ENCODE measurements around the gene PXMP2. TPM values are rescaled to one million over a fixed set of nuclear protein-coding genes. Genes with fewer than 3 reads are reported as not detected.

PXMP2 gene
- total RNA-seq, 2 experiments from 2014 or later, result 58.1 to 103 TPM

DNA sequence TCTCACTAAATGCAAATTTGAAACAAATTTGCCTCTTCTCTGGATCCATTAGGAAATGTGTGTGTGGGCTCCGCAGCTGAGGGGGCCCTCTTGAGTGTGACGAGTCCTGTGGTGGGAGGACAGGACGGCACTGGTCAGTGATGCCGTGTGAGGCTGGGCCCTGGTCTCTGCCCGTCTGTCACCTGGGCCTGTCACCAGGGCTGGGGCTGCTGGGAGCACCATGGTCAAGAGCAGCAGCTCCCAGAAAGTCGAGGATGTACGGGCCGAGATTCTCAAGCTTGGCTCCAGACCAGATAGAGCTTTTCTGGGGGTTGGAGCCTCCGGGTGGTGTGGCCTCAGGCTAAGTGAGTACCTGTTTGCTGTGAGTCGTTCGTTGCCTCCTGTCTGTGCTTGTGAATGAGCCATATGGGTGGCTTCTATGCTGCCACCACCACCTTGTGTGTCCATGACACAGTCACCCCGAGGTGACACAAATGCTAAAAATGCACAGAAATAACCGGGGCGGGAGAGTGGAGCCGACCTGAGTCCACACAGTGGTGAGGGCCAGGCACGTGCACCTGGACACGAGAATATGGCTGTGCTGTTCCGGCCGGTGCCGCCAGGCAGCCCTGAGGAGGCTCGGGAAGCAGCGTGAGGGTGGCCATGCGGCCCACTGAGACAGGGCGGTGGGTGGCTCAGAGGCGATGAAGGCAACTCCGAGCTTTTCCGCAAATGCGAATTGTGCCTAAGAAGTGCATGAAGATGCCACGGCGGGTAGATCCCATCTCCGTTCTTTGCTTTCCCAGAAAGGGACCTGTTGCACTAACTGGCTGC lies 32.0 kb downstream of the PXMP2 start:
- H3K36me3 ChIP-seq (ENCODE audit: insufficient read depth, low read length), result peaks cover 90% of the 10 kb centered on the region
- H4K20me1 ChIP-seq (ENCODE audit: insufficient read depth, low read length), result peaks cover 9% of the 10 kb centered on the region; the same call in 1 of the 2 replicates
- peaks cover 6% of the 10 kb centered on the region for H3K79me2 ChIP-seq (ENCODE audit: insufficient read depth, low read depth, low read length)

GRCh38 chr12:132719954-132720324 lies 32.6 kb downstream of the PXMP2 start:
- Histone ChIP-seq H3K36me3 (ENCODE audit: insufficient read depth, low read length) (peaks cover 90% of the 10 kb centered on the region), H3K79me2 (ENCODE audit: insufficient read depth, low read depth, low read length) (no peaks in the 10 kb centered on the region), H4K20me1 (ENCODE audit: insufficient read depth, low read length) (peaks cover 9% of the 10 kb centered on the region; the same call in 1 of the 2 replicates), H3K9me3 (ENCODE audit: low read length) (no peaks in the 10 kb centered on the region), H3K27ac (ENCODE audit: low read depth, low read length, poor library complexity, severe bottlenecking) (no peak overlapping the region), H3K4me1 (ENCODE audit: insufficient read depth, low read length, poor library complexity, severe bottlenecking) (no peaks in the 10 kb centered on the region), H3K4me2 (ENCODE audit: low read length) (no peak overlapping the region), H2AFZ (ENCODE audit: low read length) (no peak overlapping the region), H3K4me3 (ENCODE audit: low read depth, low read length, poor library complexity, severe bottlenecking) (no peak overlapping the region), H3K9me2 (ENCODE audit: insufficient read depth, low read length) (no peaks in the 10 kb centered on the region)
- TF ChIP-seq EZH2phosphoT487 (IDR thresholded peaks at IDR 0.05; ENCODE audit: borderline replicate concordance, low read depth, low read length) (no peak), CTCF (conservative IDR thresholded peaks at IDR 0.05; ENCODE audit: low read length) (no peak)
- POLR2A ChIA-PET, result no interaction called here
- no TSS peak for BruUV-seq (replicated peaks)
- intact Hi-C loops (cut with micrococcal nuclease; ENCODE audit: unreplicated experiment), result no loop called here
- DNase-seq (ENCODE audit: low spot score), result no peak
- CTCF ChIA-PET (ENCODE audit: unreplicated experiment), result no interaction called here

More for the DNA sequence above, 32.0 kb downstream of the PXMP2 start:
- Histone ChIP-seq H3K4me3 (ENCODE audit: low read depth, low read length, poor library complexity, severe bottlenecking) (no peak overlapping the region), H3K9me2 (ENCODE audit: insufficient read depth, low read length) (no peaks in the 10 kb centered on the region), H3K27ac (ENCODE audit: low read depth, low read length, poor library complexity, severe bottlenecking) (no peak overlapping the region), H3K4me2 (ENCODE audit: low read length) (no peak overlapping the region), H2AFZ (ENCODE audit: low read length) (no peak overlapping the region), H3K4me1 (ENCODE audit: insufficient read depth, low read length, poor library complexity, severe bottlenecking) (no peaks in the 10 kb centered on the region), H3K9me3 (ENCODE audit: low read length) (no peaks in the 10 kb centered on the region)
- ChIA-PET POLR2A (no interaction called here), CTCF (ENCODE audit: unreplicated experiment) (interaction anchor here (0.5 kb wide), 1 partner anchor 8 kb away, joined by 4 read pairs; no protein-coding TSS in a partner anchor)
- BruUV-seq (replicated peaks), result no TSS peak
- no peak for DNase-seq (ENCODE audit: low spot score)
- intact Hi-C loops (cut with micrococcal nuclease; ENCODE audit: unreplicated experiment), result no loop called here
- no peak for TF ChIP-seq EZH2phosphoT487 (IDR thresholded peaks at IDR 0.05; ENCODE audit: borderline replicate concordance, low read depth, low read length)
- no peak for TF ChIP-seq CTCF (conservative IDR thresholded peaks at IDR 0.05; ENCODE audit: low read length)
